Stimulated activated CD8-positive, alpha-beta memory T cell treated with anti-CD3 and anti-CD28 coated beads, Interleukin-15, amount 100 ng/mL, for 24 hours (primary cell): Measurements from ENCODE around the gene OSBPL1A.
"Not testable (repeated sequence)": the region's sequence is repeated elsewhere in the genome, so short reads cannot be mapped to it uniquely, and the experiment has no call there.

Experiments
- DNase-seq: peaks from one replicate; pipeline ENCODE4 v3.0.0-alpha.2; 2020; ENCODE audit warnings: low read depth

The OSBPL1A gene

DNA sequence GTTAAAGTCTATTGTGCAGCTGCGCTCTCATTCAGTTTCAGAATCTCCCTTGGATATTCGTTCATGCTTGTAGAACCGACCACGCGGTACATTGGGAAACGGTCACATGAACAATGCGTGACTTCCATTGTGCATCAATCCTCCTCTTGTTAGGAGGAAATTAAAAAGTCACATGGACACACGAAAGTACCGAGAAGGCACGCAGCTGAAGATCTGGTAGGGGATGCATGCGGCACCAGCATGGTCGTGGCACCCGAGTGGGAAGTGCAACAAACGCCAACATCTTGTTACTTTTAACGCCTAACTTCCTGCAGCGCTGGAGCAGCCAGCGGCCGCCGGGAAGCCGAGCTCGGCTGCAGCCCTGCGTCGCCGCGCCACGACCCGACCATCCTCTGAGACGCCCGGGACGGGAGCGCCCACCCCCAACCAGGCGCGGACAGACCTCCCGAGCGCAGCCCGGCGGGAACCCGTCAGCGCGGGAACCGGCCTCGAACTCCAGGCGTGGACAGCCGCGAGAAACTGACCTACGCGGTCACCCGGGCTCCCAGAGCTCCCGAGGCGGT is 412 bp downstream of the OSBPL1A start:
- peak; percentile 6 for DNase-seq

DNA sequence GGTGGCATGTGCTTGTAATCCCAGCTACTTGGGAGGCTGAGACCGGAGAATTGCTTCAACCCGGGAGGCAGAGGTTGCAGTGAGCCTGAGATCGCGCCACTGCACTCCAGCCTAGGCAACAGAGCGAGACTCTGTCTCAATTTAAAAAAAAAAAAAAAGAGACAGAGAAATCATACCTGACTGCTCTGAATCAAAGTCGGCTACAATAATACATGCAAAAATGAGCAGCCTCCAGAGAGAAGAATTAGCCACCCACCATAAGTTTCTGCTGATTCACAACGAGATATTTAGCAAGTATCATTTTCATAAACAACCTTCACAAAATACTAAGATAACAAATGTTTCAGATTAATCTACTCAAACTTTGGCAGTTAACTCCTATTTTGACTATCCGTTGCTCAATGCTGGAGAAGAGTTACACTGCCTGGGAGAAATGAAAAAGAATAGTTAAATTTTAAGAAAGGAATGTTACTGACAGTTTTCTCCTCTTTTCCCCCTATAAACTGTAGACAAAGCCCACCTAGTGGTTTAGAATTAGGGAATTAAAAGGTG is 1.5 kb downstream of the OSBPL1A start:
- no peak for DNase-seq

DNA sequence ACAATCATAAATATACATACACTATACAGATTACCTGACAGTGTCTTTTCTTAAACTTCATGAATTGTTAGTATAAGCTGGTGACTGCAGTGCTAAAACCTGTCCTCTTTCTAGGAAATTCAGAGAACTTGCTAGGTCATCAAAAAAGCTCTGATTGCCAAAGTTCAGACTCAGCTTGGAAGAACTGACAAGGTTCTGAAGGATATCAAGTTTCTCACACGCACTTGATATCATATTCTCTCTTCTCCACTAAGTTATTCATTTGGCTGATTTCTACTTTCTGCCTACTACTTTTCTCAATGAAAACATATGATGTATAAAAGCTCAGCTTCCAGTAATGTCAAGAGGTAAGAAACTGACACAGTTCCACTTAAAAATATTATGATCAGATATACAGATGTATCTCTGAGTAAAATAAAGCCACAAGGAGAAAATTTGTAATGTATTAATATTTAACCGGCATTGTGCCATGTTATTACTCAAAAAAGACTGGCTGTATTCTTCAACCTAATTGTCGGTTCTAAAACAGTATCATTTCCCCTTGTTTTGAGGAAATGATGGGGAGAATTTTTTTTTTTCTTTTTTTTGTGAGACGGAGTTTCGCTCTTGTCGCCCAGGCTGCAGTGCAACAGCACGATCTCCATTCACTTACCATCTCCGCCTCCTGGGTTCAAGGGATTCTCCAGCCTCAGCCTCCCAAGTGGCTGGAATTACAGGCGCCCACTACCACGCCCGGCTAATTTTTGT is 2.4 kb downstream of the OSBPL1A start:
- no peak for DNase-seq

DNA sequence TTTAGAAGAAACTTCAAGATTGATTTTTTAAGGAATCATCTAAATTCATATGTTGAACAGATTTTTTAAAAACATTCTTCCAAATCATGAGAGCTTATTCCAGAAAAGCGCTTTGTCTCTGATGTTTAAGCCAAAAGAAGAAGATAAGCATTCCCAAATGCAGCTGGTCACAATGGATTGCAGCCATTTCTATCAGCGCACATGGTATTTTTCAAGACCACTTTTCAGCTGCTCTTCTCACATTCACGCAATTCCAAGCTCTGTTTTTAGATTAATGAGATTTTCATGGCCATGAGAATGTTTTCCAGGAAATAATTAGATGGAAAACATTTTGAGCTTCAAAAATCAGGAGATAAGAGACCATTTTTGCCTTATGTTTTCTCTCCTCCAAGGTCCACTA is 8.7 kb downstream of the OSBPL1A start:
- no peak for DNase-seq

DNA sequence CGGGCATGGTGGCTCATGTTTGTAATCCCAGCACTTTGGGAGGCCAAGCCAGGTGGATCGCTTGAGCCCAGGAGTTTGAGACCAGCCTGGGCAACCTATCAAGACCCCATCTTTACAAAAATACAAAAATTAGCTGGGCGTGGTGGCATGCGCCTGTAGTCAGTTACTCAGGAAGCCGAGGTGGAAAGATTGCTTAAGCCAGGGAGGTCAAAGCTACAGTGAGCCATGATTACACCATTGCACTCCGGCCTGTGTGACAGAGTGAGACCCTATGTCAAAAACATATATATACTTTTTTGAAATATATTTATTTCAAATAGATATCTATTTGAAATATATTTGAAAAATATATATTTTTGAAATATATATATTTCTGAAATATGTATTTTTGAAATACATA is 10.9 kb downstream of the OSBPL1A start:
- DNase-seq, result no peak

DNA sequence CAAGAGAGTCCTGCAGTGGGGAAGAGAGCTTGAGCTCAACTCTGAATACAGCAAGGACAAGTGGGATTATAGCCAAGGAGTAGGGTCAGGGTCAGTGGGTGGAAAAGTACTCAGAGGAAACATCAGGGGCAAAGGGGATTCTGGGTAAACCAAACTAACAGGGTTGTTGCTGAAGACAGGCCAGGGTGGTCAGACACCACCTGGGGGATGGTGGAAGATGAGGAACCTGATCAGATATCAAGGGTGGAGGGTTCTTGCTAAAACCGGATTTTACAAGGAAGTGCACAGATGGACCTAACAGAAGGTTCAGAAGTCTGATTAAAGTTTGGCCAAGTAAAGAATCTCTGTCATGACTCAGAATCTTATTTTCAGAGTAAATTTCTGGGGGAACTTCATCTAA is 16.5 kb downstream of the OSBPL1A start:
- no peak for DNase-seq

DNA sequence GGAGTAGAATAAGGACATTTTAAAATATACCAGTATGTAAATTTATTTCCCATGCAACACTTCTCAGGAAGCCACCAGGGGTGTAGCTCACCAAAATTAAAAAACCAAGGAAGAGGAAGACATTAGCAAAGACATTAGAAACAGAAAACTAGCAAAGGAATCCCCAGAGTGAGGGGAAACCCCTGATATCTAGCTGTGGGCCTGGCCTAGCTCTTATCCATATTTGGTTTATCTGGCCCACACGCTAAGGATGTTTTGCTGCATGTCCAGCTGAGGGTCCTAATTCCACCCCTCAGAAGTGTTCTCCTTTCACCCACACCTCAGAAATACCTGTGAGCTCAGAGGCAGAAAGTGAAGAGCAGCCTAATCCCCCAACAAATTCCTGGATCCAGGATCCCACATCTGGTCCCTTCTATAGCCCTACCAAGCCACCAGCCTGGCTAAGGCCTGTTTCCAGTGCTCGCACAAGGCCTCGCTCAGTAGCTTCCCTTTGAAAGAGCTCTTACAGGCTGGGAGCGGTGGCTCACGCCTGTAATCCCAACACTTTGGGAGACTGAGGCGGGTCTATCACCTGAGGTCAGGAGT is 17.4 kb downstream of the OSBPL1A start:
- DNase-seq, result no peak

DNA sequence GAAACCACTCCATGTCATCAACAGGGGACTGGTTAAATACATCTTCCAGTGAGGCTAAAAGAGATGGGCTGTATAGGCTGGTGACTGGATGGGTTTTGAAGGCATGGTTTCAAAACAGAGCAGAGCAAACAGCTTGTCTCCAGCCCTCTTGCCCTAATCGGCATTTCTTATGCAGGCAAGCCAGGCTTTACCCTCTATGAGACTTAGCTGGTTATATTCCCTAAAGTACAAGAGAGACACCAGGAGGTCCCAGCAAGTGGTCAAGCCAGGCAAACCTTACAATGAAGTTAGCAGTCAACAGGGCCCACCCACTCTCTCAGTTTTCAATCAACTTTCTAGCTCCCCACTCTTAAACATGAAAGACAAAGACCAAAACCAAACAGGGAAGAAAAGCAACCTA is 19.0 kb downstream of the OSBPL1A start:
- DNase-seq, result no peak

DNA sequence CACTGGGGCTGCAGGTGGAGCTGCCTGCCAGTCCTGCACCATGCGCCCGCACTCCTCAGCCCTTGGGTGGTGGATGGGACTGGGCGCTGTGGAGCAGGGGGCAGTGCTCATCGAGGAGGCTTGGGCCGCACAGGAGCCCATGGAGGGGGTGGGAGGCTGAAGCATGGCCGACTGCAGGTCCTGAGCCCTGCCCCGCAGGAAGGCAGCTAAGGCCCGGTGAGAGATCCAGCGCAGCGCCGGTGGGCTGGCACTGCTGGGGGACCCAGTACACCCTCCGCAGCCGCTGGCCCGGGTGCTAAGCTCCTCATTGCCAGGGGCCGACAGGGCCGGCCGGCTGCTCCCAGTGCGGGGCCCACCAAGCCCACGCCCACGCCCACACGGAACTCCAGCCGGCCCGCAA is 21.1 kb downstream of the OSBPL1A start:
- not testable (repeated sequence) for DNase-seq

DNA sequence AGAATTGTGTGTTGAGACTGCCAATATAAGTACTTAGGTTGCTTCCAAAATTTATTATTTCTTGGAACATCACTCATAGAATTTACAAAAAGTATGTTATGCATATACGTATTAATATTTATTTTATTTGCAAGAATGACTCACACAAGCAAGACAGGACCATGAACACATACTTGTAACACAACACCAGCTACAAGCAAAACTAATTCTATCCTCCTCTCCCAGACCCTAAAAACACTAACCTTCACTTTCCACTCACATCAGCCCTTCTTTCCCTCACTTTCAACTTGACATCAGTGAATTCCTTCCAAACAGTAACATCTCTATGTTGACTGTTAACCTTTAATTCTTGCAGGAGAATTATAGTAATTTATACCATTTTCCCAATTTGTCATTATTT is 24.3 kb downstream of the OSBPL1A start:
- no peak for DNase-seq

DNA sequence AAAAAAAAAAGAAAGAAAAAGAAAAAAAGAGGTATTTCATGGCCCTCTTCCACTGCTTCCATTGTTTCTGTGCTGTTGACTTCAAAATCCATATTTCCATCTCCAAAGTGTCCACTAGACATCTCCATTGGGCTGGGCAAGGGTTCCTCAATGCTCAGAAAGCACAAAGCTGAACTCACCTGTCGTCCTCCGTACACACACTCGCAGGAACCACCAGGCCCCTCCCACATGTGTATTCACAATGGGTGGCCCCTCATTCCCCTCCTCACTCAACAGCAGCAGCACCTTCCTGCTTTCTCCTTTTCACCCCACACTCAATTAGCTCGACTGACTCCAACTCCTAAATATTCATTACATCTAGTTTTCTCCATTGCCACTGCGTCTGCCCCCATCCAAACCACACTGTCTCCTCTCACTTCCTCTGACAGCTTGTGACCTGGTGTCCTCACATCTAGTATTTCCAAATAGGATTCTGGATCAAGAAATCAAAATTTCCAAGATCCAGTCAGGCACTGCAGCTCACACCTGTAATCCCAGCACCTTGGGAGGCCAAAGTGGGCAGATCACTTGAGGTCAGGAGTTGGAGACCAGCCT is 25.2 kb downstream of the OSBPL1A start:
- DNase-seq, result no peak

DNA sequence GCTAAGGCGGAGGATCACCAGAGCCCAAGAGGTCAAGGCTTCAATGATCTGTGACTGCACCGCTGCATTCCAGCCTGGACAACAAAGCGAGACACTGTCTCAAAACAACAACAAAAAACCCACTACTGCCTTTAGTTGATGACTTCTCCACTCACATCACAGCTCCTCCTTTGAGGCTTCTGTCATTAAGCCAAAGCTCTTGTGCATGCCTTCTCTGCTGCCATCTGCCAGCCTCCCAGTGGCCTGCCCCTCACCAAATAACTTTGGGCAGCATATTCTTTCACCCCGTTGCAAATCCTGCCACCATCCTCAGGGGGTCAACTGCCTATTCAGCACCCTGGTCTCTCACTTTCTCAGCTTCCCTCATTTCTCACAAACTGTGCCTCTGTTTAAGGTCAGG is 27.5 kb downstream of the OSBPL1A start:
- DNase-seq, result no peak

DNA sequence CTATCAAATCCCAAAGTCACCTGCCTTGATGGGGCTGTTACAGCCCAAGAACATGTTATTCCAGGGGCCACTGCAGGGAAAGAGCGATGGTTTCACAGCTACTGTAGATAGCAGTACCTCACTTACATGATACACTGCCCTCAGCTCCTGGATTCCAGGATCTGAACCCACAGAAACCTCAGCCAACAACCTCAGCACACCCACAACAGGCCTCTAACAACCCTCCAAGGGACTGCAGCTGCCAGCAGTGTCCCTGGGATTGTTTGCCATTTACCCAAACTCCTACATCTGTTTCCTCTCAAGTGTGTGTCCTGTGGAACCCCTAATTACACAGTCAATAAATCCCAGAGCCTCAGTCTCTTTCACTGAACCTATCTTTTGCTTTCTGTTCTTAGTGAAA is 28.2 kb downstream of the OSBPL1A start:
- DNase-seq, result no peak

DNA sequence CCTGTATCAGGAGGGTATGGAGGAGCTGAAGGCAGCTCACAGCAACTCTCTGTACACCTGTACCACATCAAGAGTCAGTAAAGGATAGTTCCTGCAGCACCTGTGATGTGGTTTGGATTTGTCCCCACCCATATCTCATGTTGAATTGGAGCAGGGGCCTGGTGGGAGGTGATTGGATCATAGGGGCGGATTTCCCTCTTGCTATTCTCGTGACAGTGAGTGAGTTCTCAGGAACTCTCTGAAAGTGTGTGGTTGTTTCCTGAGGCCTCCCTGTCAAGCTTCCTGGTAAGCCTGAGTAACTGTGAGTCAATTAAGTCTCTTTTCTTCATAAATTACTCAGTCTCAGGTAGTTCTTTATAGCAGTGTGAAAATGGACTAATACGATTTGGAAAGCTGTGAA is 28.9 kb downstream of the OSBPL1A start:
- DNase-seq, result no peak

DNA sequence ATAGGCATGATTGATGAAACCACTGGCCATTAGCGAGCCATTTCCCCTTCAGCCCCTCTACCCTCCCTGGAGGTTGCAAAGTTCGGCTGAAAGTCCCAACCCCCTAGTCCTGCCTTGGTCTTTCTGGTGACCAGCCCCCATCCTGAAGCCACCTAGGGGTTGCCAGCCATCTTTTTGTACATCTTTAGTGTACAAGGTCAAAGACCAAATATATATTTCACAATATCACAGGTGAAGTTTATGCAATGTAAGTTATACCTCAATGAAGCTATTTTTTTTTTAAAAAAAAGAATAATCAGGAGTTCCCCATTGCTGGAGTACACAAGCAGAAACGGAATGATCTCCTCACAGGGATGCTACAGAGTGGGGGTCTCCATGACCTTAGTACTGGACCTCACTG is 31.3 kb downstream of the OSBPL1A start:
- no peak for DNase-seq

DNA sequence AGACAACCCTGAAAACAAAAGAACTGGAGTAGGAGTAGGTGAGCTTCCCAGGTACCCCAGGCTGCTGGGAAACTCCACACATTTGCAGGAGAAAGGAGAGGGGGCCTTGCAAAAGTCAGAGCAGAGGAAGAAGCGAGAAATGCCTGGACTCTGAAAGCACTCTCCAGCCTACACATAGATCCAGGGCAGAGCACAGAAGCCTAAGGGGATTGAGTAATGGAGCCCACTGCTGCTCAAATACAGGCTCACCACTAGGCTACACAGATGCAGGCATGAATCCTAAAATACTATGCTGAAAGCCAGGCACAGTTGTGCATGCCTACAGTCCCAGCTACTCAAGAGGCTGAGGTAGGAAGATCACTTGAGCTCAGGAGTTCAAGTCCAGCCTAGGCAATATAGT is 33.4 kb downstream of the OSBPL1A start:
- no peak for DNase-seq

DNA sequence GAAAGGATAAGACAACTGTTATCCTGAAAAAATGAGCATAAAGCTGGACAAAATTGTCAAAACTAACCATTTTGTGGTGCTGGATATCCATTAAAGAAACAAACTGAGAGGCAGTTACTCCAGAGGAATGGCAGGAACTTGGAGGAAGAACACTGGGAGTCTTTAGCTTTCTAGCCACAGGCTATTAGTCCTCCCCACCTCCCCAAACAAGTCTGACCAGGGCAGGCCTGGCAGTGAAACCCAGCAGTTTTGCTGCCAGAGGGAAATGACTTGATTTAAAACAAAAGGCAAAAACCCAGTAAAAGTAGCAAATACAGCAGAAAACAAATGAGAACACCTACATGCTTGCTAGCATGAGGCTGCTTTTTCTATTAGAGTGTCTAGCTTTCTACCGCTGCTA is 34.9 kb downstream of the OSBPL1A start:
- DNase-seq, result no peak

DNA sequence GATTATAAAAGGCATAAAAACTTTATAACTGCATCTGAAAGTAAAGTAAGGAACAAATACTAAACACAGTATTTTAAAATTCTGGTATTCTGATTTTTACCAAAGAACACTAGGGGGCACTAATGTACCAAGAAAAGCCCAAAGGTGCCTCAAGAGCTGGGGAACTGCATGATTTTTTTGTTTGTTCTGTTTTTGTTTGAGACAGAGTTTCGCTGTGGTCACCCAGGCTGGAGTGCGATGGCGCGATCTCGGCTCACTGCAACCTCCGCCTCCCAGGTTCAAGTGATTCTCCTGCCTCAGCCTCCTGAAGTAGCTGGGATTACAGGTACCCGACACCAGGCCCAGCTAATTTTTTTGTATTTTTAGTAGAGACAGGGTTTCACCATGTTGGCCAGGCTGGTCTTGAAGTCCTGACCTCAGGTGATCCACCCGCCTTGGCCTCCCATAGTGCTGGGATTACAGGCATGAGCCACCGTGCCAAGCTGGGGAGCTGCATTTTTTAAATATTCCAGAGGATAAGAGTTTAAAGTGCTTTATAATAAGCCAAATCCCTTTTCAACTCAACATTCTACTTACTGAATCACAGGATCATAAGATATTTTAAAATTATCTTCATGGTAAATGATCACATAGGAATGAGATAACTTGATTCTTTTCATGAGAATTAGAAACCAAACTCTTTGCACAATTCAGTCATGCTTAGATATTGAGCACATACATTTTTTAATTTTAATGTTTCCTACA is 37.7 kb downstream of the OSBPL1A start:
- not testable (repeated sequence) for DNase-seq

DNA sequence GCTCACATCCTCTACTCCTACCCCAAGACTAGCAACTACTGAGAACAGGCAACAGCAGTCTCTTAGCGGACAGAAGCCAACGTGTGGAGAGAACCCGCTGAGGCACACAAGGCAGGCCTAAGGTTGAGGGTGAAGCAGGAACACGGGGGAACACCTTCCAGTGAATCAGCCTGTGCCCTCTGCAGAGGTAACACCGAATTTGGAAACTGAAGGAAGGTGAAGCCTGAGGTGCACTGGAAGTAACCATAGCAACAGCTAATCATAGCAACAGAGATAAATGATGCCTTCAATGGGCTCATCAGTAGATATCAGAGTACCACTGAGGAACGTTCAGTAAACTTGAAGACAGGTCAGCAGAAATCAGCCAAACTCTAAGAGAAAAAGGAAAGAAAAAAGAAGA is 43.3 kb downstream of the OSBPL1A start:
- DNase-seq, result no peak

DNA sequence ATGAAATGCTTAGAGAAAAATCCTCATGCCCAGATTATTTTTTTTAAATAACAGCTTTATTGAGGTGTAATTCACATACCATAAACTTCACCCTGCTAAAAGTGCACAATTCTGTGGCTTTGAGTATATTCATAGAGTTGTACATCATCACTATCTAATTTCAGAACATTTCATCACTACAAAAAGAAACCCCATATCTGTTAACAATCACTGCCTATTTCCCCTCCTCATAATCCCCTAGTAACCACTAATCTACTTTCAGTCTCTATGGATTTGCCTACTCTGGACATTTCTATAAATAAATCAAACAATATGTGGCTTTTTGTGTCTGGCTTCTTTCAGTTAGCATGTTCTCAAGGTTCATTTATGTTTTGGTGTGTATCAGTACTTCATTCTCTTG is 51.4 kb downstream of the OSBPL1A start:
- DNase-seq, result no peak

DNA sequence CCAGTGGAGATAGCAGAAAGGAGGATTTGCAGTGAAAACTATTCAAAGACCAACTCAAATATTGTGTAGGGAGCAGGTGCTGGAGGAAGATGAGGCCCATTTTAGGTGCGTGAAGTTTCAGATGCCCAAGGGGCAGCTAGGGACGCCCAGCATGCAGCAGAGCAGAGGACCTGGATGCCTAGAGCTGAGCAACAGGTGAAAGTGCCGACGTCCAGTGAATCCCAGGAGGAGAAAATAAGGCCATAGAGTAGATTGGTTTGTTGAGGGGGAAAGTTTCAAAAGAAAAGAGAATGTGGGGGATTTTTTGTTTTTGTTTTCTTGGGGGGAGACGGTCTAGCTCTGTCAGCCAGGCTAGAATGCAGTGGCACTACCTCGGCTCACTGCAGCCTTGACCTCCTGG is 53.1 kb downstream of the OSBPL1A start:
- DNase-seq, result no peak

DNA sequence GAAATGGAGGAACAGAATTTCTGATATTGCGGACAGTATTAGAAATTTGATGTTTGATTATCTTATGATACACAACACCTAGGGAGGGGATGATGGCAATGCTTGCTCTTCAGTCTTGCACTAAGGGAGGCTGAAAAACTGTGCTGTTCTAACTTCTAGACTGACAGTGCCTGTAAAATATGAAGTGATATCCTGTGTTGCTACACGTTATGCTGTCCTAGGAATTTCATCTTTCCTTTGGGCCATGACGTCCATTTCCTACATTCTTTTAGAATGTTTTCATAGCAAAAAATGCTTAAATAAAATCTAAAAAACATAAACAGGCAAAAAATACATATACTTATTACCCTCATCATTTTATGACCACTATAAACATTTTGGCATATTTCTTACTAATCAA is 55.3 kb downstream of the OSBPL1A start:
- DNase-seq, result no peak
